ENCODE results near the gene SEC23A.

- no peak for TF ChIP-seq EZH2 (IDR thresholded peaks at IDR 0.05; ENCODE audit: insufficient read depth, poor library complexity, severe bottlenecking)
- TF ChIP-seq EZH2phosphoT487 (IDR thresholded peaks at IDR 0.05; ENCODE audit: insufficient read depth, low read depth): no peak
These were observed 35.4 kb upstream of the SEC23A start for GRCh38 chr14:39138440-39138839.

Data from GM23248 (cell line).